ENCODE measurements around the gene SMARCC1. TPM values are rescaled to one million over a fixed set of nuclear protein-coding genes. Genes with fewer than 3 reads are reported as not detected.
"Not testable (repeated sequence)": the region's sequence is repeated elsewhere in the genome, so short reads cannot be mapped to it uniquely, and the experiment has no call there.

Gene SMARCC1
- total RNA-seq = 100 to 1,000 TPM in 1 of 2 donors, 10 to 100 TPM in 1; 98.0 to 118 TPM

- Mint-ChIP-seq H3K9me3 (no peaks in the 10 kb centered on the region), H3K4me1 (ENCODE audit: low read depth) (peaks cover 34% of the 10 kb centered on the region), H3K27ac (peak within 1 kb of the TSS; percentile 97), H3K27me3 (ENCODE audit: low read depth) (no peaks in the 10 kb centered on the region), H3K4me3 (peak within 1 kb of the TSS; percentile 96 to 99), H3K36me3 (ENCODE audit: insufficient read depth in 2 of 2) (peaks cover 0 to 5% of the 10 kb centered on the region in 2 donors)
- DNase-seq (peak; percentile 98 to 99), ATAC-seq (replicated peaks in 1 of 2) (peak; percentile 92 to 95)
Measured at GRCh38 chr3:47781685-47782445, at the start of gene SMARCC1. Gene SMARCC1, minus strand, starts transcription at chr3:47781893. Its CDS starts 96 bp downstream, at chr3:47781797.

- not testable (repeated sequence) for DNase-seq; H3K9me3 Mint-ChIP-seq; ATAC-seq (replicated peaks in 1 of 2); H3K27me3 Mint-ChIP-seq (ENCODE audit: low read depth)
- Mint-ChIP-seq H3K4me3 (peak overlapping the region in 1 of 2 donors; percentile 12), H3K36me3 (ENCODE audit: insufficient read depth in 2 of 2) (peaks cover 12 to 39% of the 10 kb centered on the region in 2 donors), H3K4me1 (ENCODE audit: low read depth) (peaks cover 43% of the 10 kb centered on the region), H3K27ac (peak overlapping the region; percentile 27)
Measured at GRCh38 chr3:47829482-47829881, 47.8 kb upstream of the SMARCC1 start.

- ATAC-seq (replicated peaks in 1 of 2) (no peak), DNase-seq (no peak)
- H3K9me3 Mint-ChIP-seq = no peaks in the 10 kb centered on the region
- peaks cover 40% of the 10 kb centered on the region for H3K4me1 Mint-ChIP-seq (ENCODE audit: low read depth)
- H3K27ac Mint-ChIP-seq = peak overlapping the region; percentile 91
- no peaks in the 10 kb centered on the region for H3K27me3 Mint-ChIP-seq (ENCODE audit: low read depth)
- H3K4me3 Mint-ChIP-seq = peak overlapping the region; percentile 89
- H3K36me3 Mint-ChIP-seq (ENCODE audit: insufficient read depth in 2 of 2) = peaks cover 9 to 28% of the 10 kb centered on the region in 2 donors
Measured at GRCh38 chr3:47825590-47825989, 43.9 kb upstream of the SMARCC1 start.

GRCh38 chr3:47824541-47825473, 43.1 kb upstream of the SMARCC1 start:
- Mint-ChIP-seq H3K4me3 (peak overlapping the region; percentile 89), H3K9me3 (no peaks in the 10 kb centered on the region), H3K4me1 (ENCODE audit: low read depth) (peaks cover 40% of the 10 kb centered on the region), H3K36me3 (ENCODE audit: insufficient read depth in 2 of 2) (peaks cover 9 to 28% of the 10 kb centered on the region in 2 donors), H3K27ac (peak overlapping the region; percentile 91), H3K27me3 (ENCODE audit: low read depth) (no peaks in the 10 kb centered on the region)
- ATAC-seq (replicated peaks in 1 of 2) (peak; percentile 99 to 100), DNase-seq (peak; percentile 86 to 90)

- Mint-ChIP-seq H3K27ac (no peak overlapping the region), H3K9me3 (no peaks in the 10 kb centered on the region), H3K4me3 (no peak overlapping the region), H3K27me3 (ENCODE audit: low read depth) (no peaks in the 10 kb centered on the region), H3K36me3 (ENCODE audit: insufficient read depth in 2 of 2) (peaks cover 3 to 10% of the 10 kb centered on the region in 2 donors), H3K4me1 (ENCODE audit: low read depth) (no peaks in the 10 kb centered on the region)
- ATAC-seq (replicated peaks in 1 of 2) (no peak), DNase-seq (no peak)
Measured at GRCh38 chr3:47817609-47818008, 35.9 kb upstream of the SMARCC1 start.

- H3K27me3 Mint-ChIP-seq (ENCODE audit: low read depth) = no peaks in the 10 kb centered on the region
- DNase-seq (no peak), ATAC-seq (replicated peaks in 1 of 2) (no peak)
- H3K27ac Mint-ChIP-seq = no peak overlapping the region
- no peak overlapping the region for H3K4me3 Mint-ChIP-seq
- H3K36me3 Mint-ChIP-seq (ENCODE audit: insufficient read depth in 2 of 2) = peaks cover 8 to 12% of the 10 kb centered on the region in 2 donors
- H3K9me3 Mint-ChIP-seq = no peaks in the 10 kb centered on the region
- no peaks in the 10 kb centered on the region for H3K4me1 Mint-ChIP-seq (ENCODE audit: low read depth)
Measured at GRCh38 chr3:47813551-47814177, 32.0 kb upstream of the SMARCC1 start.

- Mint-ChIP-seq H3K27ac (peak overlapping the region; percentile 15), H3K9me3 (no peaks in the 10 kb centered on the region), H3K36me3 (ENCODE audit: insufficient read depth in 2 of 2) (peaks cover 2 to 9% of the 10 kb centered on the region in 2 donors), H3K4me3 (peak overlapping the region; percentile 97 to 99), H3K27me3 (ENCODE audit: low read depth) (no peaks in the 10 kb centered on the region), H3K4me1 (ENCODE audit: low read depth) (peaks cover 27% of the 10 kb centered on the region)
- no peak for DNase-seq
- ATAC-seq (replicated peaks in 1 of 2) = no peak
Measured at GRCh38 chr3:47804577-47804976, 22.9 kb upstream of the SMARCC1 start.

GRCh38 chr3:47803480-47804025, 21.9 kb upstream of the SMARCC1 start:
- no peaks in the 10 kb centered on the region for H3K9me3 Mint-ChIP-seq
- no peak for ATAC-seq (replicated peaks in 1 of 2)

GRCh38 chr3:47802734-47803479, 21.2 kb upstream of the SMARCC1 start, which contains the start of gene DHX30:
Gene DHX30, plus strand, starts transcription at chr3:47803138. Its CDS starts 7,546 bp downstream, at chr3:47810684.
- Mint-ChIP-seq H3K4me1 (ENCODE audit: low read depth) (peaks cover 27% of the 10 kb centered on the region), H3K27ac (peak within 1 kb of the TSS; percentile 98), H3K9me3 (no peaks in the 10 kb centered on the region), H3K4me3 (peak within 1 kb of the TSS; percentile 97 to 99), H3K36me3 (ENCODE audit: insufficient read depth in 2 of 2) (peaks cover 2 to 7% of the 10 kb centered on the region in 2 donors), H3K27me3 (ENCODE audit: low read depth) (no peaks in the 10 kb centered on the region)
- DNase-seq (peak; percentile 90), ATAC-seq (replicated peaks in 1 of 2) (peak; percentile 94 to 95)

More at GRCh38 chr3:47803480-47804025, 21.9 kb upstream of the SMARCC1 start:
- H3K36me3 Mint-ChIP-seq (ENCODE audit: insufficient read depth in 2 of 2) = peaks cover 2 to 9% of the 10 kb centered on the region in 2 donors
- H3K4me3 Mint-ChIP-seq = peak overlapping the region; percentile 97 to 99
- peaks cover 27% of the 10 kb centered on the region for H3K4me1 Mint-ChIP-seq (ENCODE audit: low read depth)
- no peaks in the 10 kb centered on the region for H3K27me3 Mint-ChIP-seq (ENCODE audit: low read depth)
- peak overlapping the region; percentile 98 for H3K27ac Mint-ChIP-seq
- no peak for DNase-seq

GRCh38 chr3:47799733-47800132, 18.0 kb upstream of the SMARCC1 start:
- Mint-ChIP-seq H3K4me1 (ENCODE audit: low read depth) (peaks cover 21% of the 10 kb centered on the region), H3K27ac (no peak overlapping the region), H3K9me3 (no peaks in the 10 kb centered on the region), H3K36me3 (ENCODE audit: insufficient read depth in 2 of 2) (peaks cover 0 to 2% of the 10 kb centered on the region in 2 donors), H3K27me3 (ENCODE audit: low read depth) (no peaks in the 10 kb centered on the region), H3K4me3 (no peak overlapping the region)
- DNase-seq (no peak), ATAC-seq (replicated peaks in 1 of 2) (no peak)

GRCh38 chr3:47794544-47794943, 12.9 kb upstream of the SMARCC1 start:
- DNase-seq (no peak), ATAC-seq (replicated peaks in 1 of 2) (no peak)
- no peaks in the 10 kb centered on the region for H3K9me3 Mint-ChIP-seq

GRCh38 chr3:47792699-47793098, 11.0 kb upstream of the SMARCC1 start:
- Mint-ChIP-seq H3K36me3 (ENCODE audit: insufficient read depth in 2 of 2) (no peaks in the 10 kb centered on the region), H3K9me3 (no peaks in the 10 kb centered on the region), H3K27me3 (ENCODE audit: low read depth) (no peaks in the 10 kb centered on the region), H3K4me1 (ENCODE audit: low read depth) (peaks cover 13% of the 10 kb centered on the region), H3K27ac (no peak overlapping the region), H3K4me3 (no peak overlapping the region)
- ATAC-seq (replicated peaks in 1 of 2) (no peak), DNase-seq (no peak)

More at GRCh38 chr3:47794544-47794943, 12.9 kb upstream of the SMARCC1 start:
- Mint-ChIP-seq H3K4me3 (no peak overlapping the region), H3K4me1 (ENCODE audit: low read depth) (no peaks in the 10 kb centered on the region), H3K27ac (no peak overlapping the region), H3K36me3 (ENCODE audit: insufficient read depth in 2 of 2) (no peaks in the 10 kb centered on the region), H3K27me3 (ENCODE audit: low read depth) (no peaks in the 10 kb centered on the region)
